Umbilical cord (tissue), 2 donors: ENCODE measurements around the gene NR2C2AP. TPM values are rescaled to one million over a fixed set of nuclear protein-coding genes. Genes with fewer than 3 reads are reported as not detected.
"Not testable (repeated sequence)": the region's sequence is repeated elsewhere in the genome, so short reads cannot be mapped to it uniquely, and the experiment has no call there.

Source experiments
- DNase-seq: peaks from one replicate; pipeline ENCODE4 v3.0.0-alpha.2; 2015; ENCODE audit warnings: low spot score
- total RNA-seq: library from RNA; depleted of rRNA; stranded (reverse); fragments of >200 nt; gene quantifications from one replicate; pipeline ENCODE4 v1.2.3, GENCODE V29; 2014; ENCODE audit warnings: low replicate concordance; ENCODE audit not compliant: insufficient read depth

Gene NR2C2AP
- total RNA-seq, 1 donor from 2014 or later, result 4.8 TPM

GRCh38 chr19:19185853-19186740 is 17.1 kb downstream of the NR2C2AP start:
- no peak for DNase-seq

- no peak for DNase-seq
These were observed 21.7 kb downstream of the NR2C2AP start for GRCh38 chr19:19181488-19181998.

- DNase-seq, result no peak
These were observed 23.4 kb downstream of the NR2C2AP start for GRCh38 chr19:19179548-19180441.

GRCh38 chr19:19176950-19177349 is 26.3 kb downstream of the NR2C2AP start:
- DNase-seq, result no peak

GRCh38 chr19:19173243-19173642 is 30.0 kb downstream of the NR2C2AP start:
- not testable (repeated sequence) for DNase-seq

- peak; percentile 60 for DNase-seq
These were observed 31.2 kb downstream of the NR2C2AP start for GRCh38 chr19:19171821-19172532.

GRCh38 chr19:19170873-19171672 is 32.1 kb downstream of the NR2C2AP start:
- DNase-seq, result peak; percentile 73

- peak; percentile 78 for DNase-seq
These were observed 33.0 kb downstream of the NR2C2AP start, which contains the start of gene MEF2B for GRCh38 chr19:19170053-19170872. Gene MEF2B, minus strand, starts transcription at chr19:19170263. Its CDS starts 19,528 bp downstream, at chr19:19150735.

GRCh38 chr19:19169236-19170052 is 33.8 kb downstream of the NR2C2AP start:
- DNase-seq, result no peak

GRCh38 chr19:19167612-19168011 is 35.6 kb downstream of the NR2C2AP start:
- DNase-seq, result no peak

GRCh38 chr19:19165396-19165795 is 37.8 kb downstream of the NR2C2AP start:
- DNase-seq, result no peak

- no peak for DNase-seq
These were observed 40.7 kb downstream of the NR2C2AP start for GRCh38 chr19:19162495-19162894.

GRCh38 chr19:19160461-19161035 is 42.7 kb downstream of the NR2C2AP start:
- no peak for DNase-seq

- no peak for DNase-seq
These were observed 43.7 kb downstream of the NR2C2AP start for GRCh38 chr19:19159534-19159933.

GRCh38 chr19:19157808-19158207 is 45.4 kb downstream of the NR2C2AP start:
- DNase-seq, result no peak

GRCh38 chr19:19155495-19156219 is 47.6 kb downstream of the NR2C2AP start:
- DNase-seq, result no peak

GRCh38 chr19:19154768-19155494 is 48.3 kb downstream of the NR2C2AP start:
- DNase-seq, result no peak
